HEK293 (cell line): ENCODE results near the gene TANGO6.

Experiments used
- CTCF ChIA-PET: fragments of 350-600 bp; formaldehyde crosslinking; extraction: SDS; loops from one replicate; lab custom pipeline; 2021; ENCODE audit warnings: antibody characterized with exemption; lab: Yijun Ruan, JAX
- POLR2A ChIA-PET: fragments of 300-600 bp; formaldehyde crosslinking; extraction: SDS; loops from one replicate; lab custom pipeline; 2020; ENCODE audit warnings: antibody characterized with exemption, inconsistent platforms; lab: Yijun Ruan, JAX
- H3K27ac ChIP-seq: fragments of 200-500 bp; sonication (Bioruptor generic); 2 replicates; pipeline ENCODE4 v1.5.1; 2014; ENCODE audit warnings: low read depth, low read length, control low read depth, inconsistent platforms; ENCODE audit errors: extremely low read depth
- H3K36me3 ChIP-seq, 2 experiments: fragments of 200-500 bp in 1 of 2; sonication (Bioruptor generic) in 1 of 2; 1 replicate in 1 of 2; 2 replicates in 1 of 2; pipeline ENCODE4 v1.5.1; 2014 to 2017; ENCODE audit warnings: inconsistent platforms in 2 of 2, low read length in 2 of 2; ENCODE audit not compliant: control insufficient read depth in 2 of 2, insufficient read depth in 1 of 2
- H3K4me1 ChIP-seq: fragments of 200-500 bp; sonication (Bioruptor generic); 2 replicates; pipeline ENCODE4 v1.5.1; 2014; ENCODE audit warnings: mild to moderate bottlenecking, low read length, inconsistent platforms; ENCODE audit not compliant: control insufficient read depth, insufficient read depth
- H3K4me3 ChIP-seq: 2 replicates; pipeline ENCODE4 v1.5.1; 2011; ENCODE audit warnings: low read depth, mild to moderate bottlenecking, control low read depth, low read length, moderate library complexity
- H3K9me3 ChIP-seq: fragments of 200-500 bp; sonication (Bioruptor generic); 2 replicates; pipeline ENCODE4 v1.5.1; 2014; ENCODE audit warnings: low read depth, low read length, inconsistent platforms; ENCODE audit not compliant: control insufficient read depth, insufficient read depth
- BCL11B ChIP-seq: fragments of 450-650 bp; formaldehyde crosslinking; IDR thresholded peaks from 2 replicates; pipeline ENCODE4 v1.5.1; 2016; ENCODE audit warnings: low read depth, missing biosample characterization, missing genetic modification characterization
- GLIS2 ChIP-seq: fragments of 450-650 bp; formaldehyde crosslinking; IDR thresholded peaks from 2 replicates; pipeline ENCODE4 v1.5.1; 2016; ENCODE audit warnings: missing biosample characterization, missing genetic modification characterization
- HOXC10 ChIP-seq: sonication (generic); formaldehyde crosslinking; IDR thresholded peaks from 2 replicates; pipeline ENCODE4 v1.8.1; 2023; ENCODE audit warnings: mild to moderate bottlenecking, missing genetic modification reagents
- KLF8 ChIP-seq: fragments of 450-650 bp; formaldehyde crosslinking; IDR thresholded peaks from 2 replicates; pipeline ENCODE4 v1.5.1; 2016; ENCODE audit warnings: missing biosample characterization, missing genetic modification characterization
- KLF9 ChIP-seq: fragments of 450-650 bp; formaldehyde crosslinking; IDR thresholded peaks from 2 replicates; pipeline ENCODE4 v1.5.1; 2016; ENCODE audit warnings: missing biosample characterization, missing genetic modification characterization, low read depth
- TCF7L2 ChIP-seq: IDR thresholded peaks from 2 replicates; pipeline ENCODE4 v1.6.1; 2011; ENCODE audit warnings: low read depth, mild to moderate bottlenecking, inconsistent platforms, low read length, moderate library complexity, borderline replicate concordance
- ZBTB20 ChIP-seq: fragments of 450-650 bp; formaldehyde crosslinking; IDR thresholded peaks from 2 replicates; pipeline ENCODE4 v1.5.1; 2016; ENCODE audit warnings: missing biosample characterization, missing genetic modification characterization
- ZNF10 ChIP-seq: fragments of 450-650 bp; formaldehyde crosslinking; IDR thresholded peaks from 2 replicates; pipeline ENCODE4 v1.5.1; 2017; ENCODE audit warnings: missing biosample characterization, missing genetic modification characterization
- ZNF433 ChIP-seq: fragments of 450-650 bp; formaldehyde crosslinking; IDR thresholded peaks from 2 replicates; pipeline ENCODE4 v1.5.1; 2016; ENCODE audit warnings: missing biosample characterization, missing genetic modification characterization, low read depth
- ZNF473 ChIP-seq: fragments of 450-650 bp; formaldehyde crosslinking; IDR thresholded peaks from 2 replicates; pipeline ENCODE4 v1.5.1; 2017; ENCODE audit warnings: missing biosample characterization, missing genetic modification characterization
- ZNF48 ChIP-seq: fragments of 450-650 bp; formaldehyde crosslinking; IDR thresholded peaks from 2 replicates; pipeline ENCODE4 v1.5.1; 2016; ENCODE audit warnings: missing biosample characterization, missing genetic modification characterization
- ZNF510 ChIP-seq: fragments of 450-650 bp; formaldehyde crosslinking; IDR thresholded peaks from 2 replicates; pipeline ENCODE4 v1.5.1; 2018; ENCODE audit warnings: mild to moderate bottlenecking, missing genetic modification characterization, missing biosample characterization; ENCODE audit not compliant: insufficient replicate concordance
- ZNF529 ChIP-seq: fragments of 450-650 bp; formaldehyde crosslinking; IDR thresholded peaks from 2 replicates; pipeline ENCODE4 v1.5.1; 2017; ENCODE audit warnings: missing genetic modification characterization, missing biosample characterization; ENCODE audit not compliant: insufficient replicate concordance
- ZNF549 ChIP-seq: fragments of 450-650 bp; IDR thresholded peaks from 2 replicates; pipeline ENCODE4 v1.5.1; 2018; ENCODE audit warnings: missing biosample characterization, missing genetic modification characterization, mild to moderate bottlenecking, inconsistent platforms, moderate library complexity
- ZNF624 ChIP-seq: fragments of 450-650 bp; formaldehyde crosslinking; IDR thresholded peaks from 2 replicates; pipeline ENCODE4 v1.5.1; 2017; ENCODE audit warnings: missing biosample characterization, missing genetic modification characterization
- ZNF658 ChIP-seq: fragments of 450-650 bp; formaldehyde crosslinking; IDR thresholded peaks from 2 replicates; pipeline ENCODE4; 2016; ENCODE audit warnings: missing biosample characterization, missing genetic modification characterization
- ZNF670 ChIP-seq: fragments of 450-650 bp; formaldehyde crosslinking; IDR thresholded peaks from 2 replicates; pipeline ENCODE4 v1.5.1; 2016; ENCODE audit warnings: missing biosample characterization, missing genetic modification characterization, low read depth
- ZNF747 ChIP-seq: fragments of 450-650 bp; formaldehyde crosslinking; IDR thresholded peaks from 2 replicates; pipeline ENCODE4 v1.5.1; 2016; ENCODE audit warnings: missing biosample characterization, missing genetic modification characterization
- ZNF76 ChIP-seq: fragments of 450-650 bp; formaldehyde crosslinking; IDR thresholded peaks from 2 replicates; pipeline ENCODE4; 2016; ENCODE audit warnings: low read depth, missing biosample characterization, missing genetic modification characterization, borderline replicate concordance
- ZNF776 ChIP-seq: fragments of 450-650 bp; formaldehyde crosslinking; IDR thresholded peaks from 2 replicates; pipeline ENCODE4 v1.5.0; 2017; ENCODE audit warnings: missing biosample characterization, missing genetic modification characterization, borderline replicate concordance
- TF ChIP-seq, protein P1 (sequence below): fragments of 450-650 bp; formaldehyde crosslinking; IDR thresholded peaks from 2 replicates; pipeline ENCODE4 v1.5.1; 2017; ENCODE audit warnings: missing biosample characterization, missing genetic modification characterization
- TF ChIP-seq, protein P2 (sequence below): fragments of 450-650 bp; formaldehyde crosslinking; IDR thresholded peaks from 2 replicates; pipeline ENCODE4 v1.5.1; 2016; ENCODE audit warnings: missing biosample characterization, missing genetic modification characterization
- TF ChIP-seq, protein P3 (sequence below): fragments of 450-650 bp; formaldehyde crosslinking; conservative IDR thresholded peaks from 2 replicates; pipeline ENCODE4 v1.5.1; 2016; ENCODE audit warnings: low read depth, missing biosample characterization, missing genetic modification characterization

Gene TANGO6

DNA sequence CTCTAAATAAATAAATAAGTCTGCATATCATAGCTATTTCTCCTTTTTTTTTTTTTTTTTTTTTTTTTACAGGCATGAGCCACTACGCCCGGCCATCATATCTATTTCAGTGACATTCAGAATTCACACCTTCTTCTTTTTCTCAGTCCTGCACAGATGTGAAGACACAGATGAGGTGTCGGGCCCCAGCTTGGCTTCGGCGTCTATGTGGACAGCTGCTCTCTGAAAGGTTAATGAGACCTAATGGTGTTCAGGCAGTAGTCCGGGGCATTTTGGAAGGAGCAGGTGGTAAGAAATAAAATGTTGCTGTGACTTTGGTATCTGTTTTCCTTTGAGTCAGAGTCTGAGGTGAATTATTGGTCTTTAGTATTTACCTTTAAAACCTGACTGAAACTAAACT lies 23.6 kb downstream of the TANGO6 start:
- no peak overlapping the region for H3K27ac ChIP-seq
- POLR2A ChIA-PET: interaction anchor here (0.6 kb wide), 1 partner anchor 29 kb away, joined by 6 read pairs; no protein-coding TSS in a partner anchor

DNA sequence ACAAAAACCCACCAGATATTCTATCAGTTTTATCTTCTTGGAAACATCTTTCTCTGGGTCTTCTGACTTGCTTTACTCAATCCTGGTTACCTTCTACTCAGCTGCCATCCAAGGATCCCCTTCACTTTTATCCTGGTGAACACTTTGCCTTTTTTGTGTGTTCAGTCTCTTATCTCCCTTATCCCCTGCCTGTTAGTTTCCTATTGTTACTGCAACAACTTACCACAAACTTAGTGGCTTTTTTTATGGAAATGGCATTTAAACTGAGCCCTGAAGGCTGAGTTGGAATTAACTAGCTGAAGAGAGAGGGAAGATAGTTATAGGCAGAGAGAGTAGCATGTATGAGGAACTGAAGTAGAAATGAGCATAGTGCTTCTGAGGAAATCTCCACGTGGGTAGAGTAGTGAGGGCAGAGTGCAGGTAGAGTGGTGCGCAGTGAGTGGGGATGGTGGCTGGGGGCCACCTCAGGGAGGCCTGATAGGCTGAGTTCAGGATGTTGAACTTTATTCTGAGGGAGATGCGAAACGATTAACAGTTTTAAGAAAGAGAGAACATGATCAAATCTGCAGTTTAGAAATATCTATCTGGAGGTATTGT lies 26.3 kb downstream of the TANGO6 start:
- ChIA-PET CTCF (interaction anchor here (0.8 to 1.0 kb wide), 2 partner anchors 33 to 243 kb away, joined by 3 read pairs; no protein-coding TSS in a partner anchor), POLR2A (no interaction called here)
- Histone ChIP-seq H3K4me3 (no peak overlapping the region), H3K27ac (no peak overlapping the region), H3K4me1 (no peaks in the 10 kb centered on the region), H3K9me3 (no peaks in the 10 kb centered on the region), H3K36me3 (peaks cover 2 to 3% of the 10 kb centered on the region in 2 experiments; a peak in 2 of 3 replicates)
- TF ChIP-seq KLF8 (tag by site-specific recombination): no peak
- TF ChIP-seq ZNF10: no peak
- no peak for TF ChIP-seq ZNF433
- no peak for TF ChIP-seq ZNF76
- no peak for TF ChIP-seq ZNF776
- TF ChIP-seq ZNF658: no peak
- TF ChIP-seq ZBTB20: no peak
- TF ChIP-seq, protein P1, sequence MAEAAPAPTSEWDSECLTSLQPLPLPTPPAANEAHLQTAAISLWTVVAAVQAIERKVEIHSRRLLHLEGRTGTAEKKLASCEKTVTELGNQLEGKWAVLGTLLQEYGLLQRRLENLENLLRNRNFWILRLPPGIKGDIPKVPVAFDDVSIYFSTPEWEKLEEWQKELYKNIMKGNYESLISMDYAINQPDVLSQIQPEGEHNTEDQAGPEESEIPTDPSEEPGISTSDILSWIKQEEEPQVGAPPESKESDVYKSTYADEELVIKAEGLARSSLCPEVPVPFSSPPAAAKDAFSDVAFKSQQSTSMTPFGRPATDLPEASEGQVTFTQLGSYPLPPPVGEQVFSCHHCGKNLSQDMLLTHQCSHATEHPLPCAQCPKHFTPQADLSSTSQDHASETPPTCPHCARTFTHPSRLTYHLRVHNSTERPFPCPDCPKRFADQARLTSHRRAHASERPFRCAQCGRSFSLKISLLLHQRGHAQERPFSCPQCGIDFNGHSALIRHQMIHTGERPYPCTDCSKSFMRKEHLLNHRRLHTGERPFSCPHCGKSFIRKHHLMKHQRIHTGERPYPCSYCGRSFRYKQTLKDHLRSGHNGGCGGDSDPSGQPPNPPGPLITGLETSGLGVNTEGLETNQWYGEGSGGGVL: no peak
- no peak for TF ChIP-seq ZNF529 (tag by site-specific recombination)
- TF ChIP-seq GLIS2: no peak
- TF ChIP-seq ZNF670 (tag by site-specific recombination): no peak
- no peak for TF ChIP-seq ZNF549 (tag by site-specific recombination)
- no peak for TF ChIP-seq ZNF48
- no peak for TF ChIP-seq BCL11B (tag by site-specific recombination)
- no peak for TF ChIP-seq ZNF747 (tag by site-specific recombination)
- TF ChIP-seq, protein P2, sequence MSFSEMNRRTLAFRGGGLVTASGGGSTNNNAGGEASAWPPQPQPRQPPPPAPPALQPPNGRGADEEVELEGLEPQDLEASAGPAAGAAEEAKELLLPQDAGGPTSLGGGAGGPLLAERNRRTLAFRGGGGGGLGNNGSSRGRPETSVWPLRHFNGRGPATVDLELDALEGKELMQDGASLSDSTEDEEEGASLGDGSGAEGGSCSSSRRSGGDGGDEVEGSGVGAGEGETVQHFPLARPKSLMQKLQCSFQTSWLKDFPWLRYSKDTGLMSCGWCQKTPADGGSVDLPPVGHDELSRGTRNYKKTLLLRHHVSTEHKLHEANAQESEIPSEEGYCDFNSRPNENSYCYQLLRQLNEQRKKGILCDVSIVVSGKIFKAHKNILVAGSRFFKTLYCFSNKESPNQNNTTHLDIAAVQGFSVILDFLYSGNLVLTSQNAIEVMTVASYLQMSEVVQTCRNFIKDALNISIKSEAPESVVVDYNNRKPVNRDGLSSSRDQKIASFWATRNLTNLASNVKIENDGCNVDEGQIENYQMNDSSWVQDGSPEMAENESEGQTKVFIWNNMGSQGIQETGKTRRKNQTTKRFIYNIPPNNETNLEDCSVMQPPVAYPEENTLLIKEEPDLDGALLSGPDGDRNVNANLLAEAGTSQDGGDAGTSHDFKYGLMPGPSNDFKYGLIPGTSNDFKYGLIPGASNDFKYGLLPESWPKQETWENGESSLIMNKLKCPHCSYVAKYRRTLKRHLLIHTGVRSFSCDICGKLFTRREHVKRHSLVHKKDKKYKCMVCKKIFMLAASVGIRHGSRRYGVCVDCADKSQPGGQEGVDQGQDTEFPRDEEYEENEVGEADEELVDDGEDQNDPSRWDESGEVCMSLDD (tag by site-specific recombination): no peak
- TF ChIP-seq ZNF510 (tag by site-specific recombination): no peak
- no peak for TF ChIP-seq ZNF624
- TF ChIP-seq ZNF473: no peak

More for the DNA sequence above, 23.6 kb downstream of the TANGO6 start:
- CTCF ChIA-PET: interaction anchor here (0.6 kb wide), 1 partner anchor 794 kb away, joined by 3 read pairs; no protein-coding TSS in a partner anchor
- TF ChIP-seq HOXC10 (CRISPR knock-in tag): no peak
- TF ChIP-seq ZNF529 (tag by site-specific recombination): no peak
- TF ChIP-seq TCF7L2: no peak
- no peak for TF ChIP-seq KLF9
- TF ChIP-seq, protein P3, sequence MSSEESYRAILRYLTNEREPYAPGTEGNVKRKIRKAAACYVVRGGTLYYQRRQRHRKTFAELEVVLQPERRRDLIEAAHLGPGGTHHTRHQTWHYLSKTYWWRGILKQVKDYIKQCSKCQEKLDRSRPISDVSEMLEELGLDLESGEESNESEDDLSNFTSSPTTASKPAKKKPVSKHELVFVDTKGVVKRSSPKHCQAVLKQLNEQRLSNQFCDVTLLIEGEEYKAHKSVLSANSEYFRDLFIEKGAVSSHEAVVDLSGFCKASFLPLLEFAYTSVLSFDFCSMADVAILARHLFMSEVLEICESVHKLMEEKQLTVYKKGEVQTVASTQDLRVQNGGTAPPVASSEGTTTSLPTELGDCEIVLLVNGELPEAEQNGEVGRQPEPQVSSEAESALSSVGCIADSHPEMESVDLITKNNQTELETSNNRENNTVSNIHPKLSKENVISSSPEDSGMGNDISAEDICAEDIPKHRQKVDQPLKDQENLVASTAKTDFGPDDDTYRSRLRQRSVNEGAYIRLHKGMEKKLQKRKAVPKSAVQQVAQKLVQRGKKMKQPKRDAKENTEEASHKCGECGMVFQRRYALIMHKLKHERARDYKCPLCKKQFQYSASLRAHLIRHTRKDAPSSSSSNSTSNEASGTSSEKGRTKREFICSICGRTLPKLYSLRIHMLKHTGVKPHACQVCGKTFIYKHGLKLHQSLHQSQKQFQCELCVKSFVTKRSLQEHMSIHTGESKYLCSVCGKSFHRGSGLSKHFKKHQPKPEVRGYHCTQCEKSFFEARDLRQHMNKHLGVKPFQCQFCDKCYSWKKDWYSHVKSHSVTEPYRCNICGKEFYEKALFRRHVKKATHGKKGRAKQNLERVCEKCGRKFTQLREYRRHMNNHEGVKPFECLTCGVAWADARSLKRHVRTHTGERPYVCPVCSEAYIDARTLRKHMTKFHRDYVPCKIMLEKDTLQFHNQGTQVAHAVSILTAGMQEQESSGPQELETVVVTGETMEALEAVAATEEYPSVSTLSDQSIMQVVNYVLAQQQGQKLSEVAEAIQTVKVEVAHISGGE (tag by site-specific recombination): no peak
- TF ChIP-seq, all 188 proteins: peak for 0
- Histone ChIP-seq H3K4me3 (no peak overlapping the region), H3K9me3 (no peaks in the 10 kb centered on the region), H3K36me3 (peaks cover 0 to 9% of the 10 kb centered on the region in 2 experiments; a peak in 2 of 3 replicates), H3K4me1 (no peaks in the 10 kb centered on the region)
